ENCODE measurements around the gene MYF6. TPM values are rescaled to one million over a fixed set of nuclear protein-coding genes. Genes with fewer than 3 reads are reported as not detected.
A peak's percentile ranks its signal among the peaks of the same experiment; 100 is the strongest.

The MYF6 gene
- total RNA-seq, 1 experiment from 2014 or later: not detected

DNA sequence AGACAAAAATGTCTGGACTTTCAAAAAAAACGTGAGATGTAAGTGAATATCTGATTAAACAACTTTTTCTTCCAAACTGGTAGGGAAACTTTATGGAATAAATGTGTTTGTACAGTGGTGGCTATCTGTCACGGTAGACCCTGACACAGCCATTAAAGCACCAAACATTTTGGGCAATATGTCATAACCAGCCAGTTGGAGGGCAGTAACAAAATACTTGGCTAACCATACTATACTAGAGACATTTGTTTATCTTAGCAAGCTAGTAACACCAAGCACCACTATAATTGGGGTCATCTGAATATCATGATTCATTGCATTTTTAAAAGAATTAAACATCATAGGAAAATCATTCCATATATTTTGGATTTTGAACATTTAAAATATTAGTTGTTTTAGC lies 6.0 kb upstream of the MYF6 start:
- H3K27ac ChIP-seq: no peak overlapping the region
- H4K20me1 ChIP-seq (ENCODE audit: insufficient read depth): no peaks in the 10 kb centered on the region
- H3K4me3 ChIP-seq: no peak overlapping the region
- H3K4me1 ChIP-seq (replicated peaks; ENCODE audit: insufficient read depth): peaks cover 20% of the 10 kb centered on the region
- ChIA-PET CTCF (no interaction called here), POLR2A (ENCODE audit: unreplicated experiment) (no interaction called here)
- TF ChIP-seq EZH2 (IDR thresholded peaks at IDR 0.05; ENCODE audit: low read depth): no peak
- TF ChIP-seq, protein P1, sequence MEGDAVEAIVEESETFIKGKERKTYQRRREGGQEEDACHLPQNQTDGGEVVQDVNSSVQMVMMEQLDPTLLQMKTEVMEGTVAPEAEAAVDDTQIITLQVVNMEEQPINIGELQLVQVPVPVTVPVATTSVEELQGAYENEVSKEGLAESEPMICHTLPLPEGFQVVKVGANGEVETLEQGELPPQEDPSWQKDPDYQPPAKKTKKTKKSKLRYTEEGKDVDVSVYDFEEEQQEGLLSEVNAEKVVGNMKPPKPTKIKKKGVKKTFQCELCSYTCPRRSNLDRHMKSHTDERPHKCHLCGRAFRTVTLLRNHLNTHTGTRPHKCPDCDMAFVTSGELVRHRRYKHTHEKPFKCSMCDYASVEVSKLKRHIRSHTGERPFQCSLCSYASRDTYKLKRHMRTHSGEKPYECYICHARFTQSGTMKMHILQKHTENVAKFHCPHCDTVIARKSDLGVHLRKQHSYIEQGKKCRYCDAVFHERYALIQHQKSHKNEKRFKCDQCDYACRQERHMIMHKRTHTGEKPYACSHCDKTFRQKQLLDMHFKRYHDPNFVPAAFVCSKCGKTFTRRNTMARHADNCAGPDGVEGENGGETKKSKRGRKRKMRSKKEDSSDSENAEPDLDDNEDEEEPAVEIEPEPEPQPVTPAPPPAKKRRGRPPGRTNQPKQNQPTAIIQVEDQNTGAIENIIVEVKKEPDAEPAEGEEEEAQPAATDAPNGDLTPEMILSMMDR (conservative IDR thresholded peaks at IDR 0.05): no peak
- no peaks in the 10 kb centered on the region for H3K9me3 ChIP-seq (ENCODE audit: insufficient read depth, low read depth)
- H2AFZ ChIP-seq: no peak overlapping the region
- H3K9me2 ChIP-seq (ENCODE audit: insufficient read depth): no peaks in the 10 kb centered on the region
- no peaks in the 10 kb centered on the region for H3K27me3 ChIP-seq (ENCODE audit: insufficient read depth, low read depth)
- H3F3A ChIP-seq (ENCODE audit: insufficient read depth, low read depth): peaks cover 14% of the 10 kb centered on the region
- intact Hi-C loops (cut with micrococcal nuclease; ENCODE audit: unreplicated experiment): no loop called here
- BruUV-seq (replicated peaks): no TSS peak
- DNase-seq: no peak
- H3K4me2 ChIP-seq: no peak overlapping the region
- no peaks in the 10 kb centered on the region for H3K36me3 ChIP-seq (ENCODE audit: low read depth)
- no peaks in the 10 kb centered on the region for H3K79me2 ChIP-seq (ENCODE audit: low read depth)

DNA sequence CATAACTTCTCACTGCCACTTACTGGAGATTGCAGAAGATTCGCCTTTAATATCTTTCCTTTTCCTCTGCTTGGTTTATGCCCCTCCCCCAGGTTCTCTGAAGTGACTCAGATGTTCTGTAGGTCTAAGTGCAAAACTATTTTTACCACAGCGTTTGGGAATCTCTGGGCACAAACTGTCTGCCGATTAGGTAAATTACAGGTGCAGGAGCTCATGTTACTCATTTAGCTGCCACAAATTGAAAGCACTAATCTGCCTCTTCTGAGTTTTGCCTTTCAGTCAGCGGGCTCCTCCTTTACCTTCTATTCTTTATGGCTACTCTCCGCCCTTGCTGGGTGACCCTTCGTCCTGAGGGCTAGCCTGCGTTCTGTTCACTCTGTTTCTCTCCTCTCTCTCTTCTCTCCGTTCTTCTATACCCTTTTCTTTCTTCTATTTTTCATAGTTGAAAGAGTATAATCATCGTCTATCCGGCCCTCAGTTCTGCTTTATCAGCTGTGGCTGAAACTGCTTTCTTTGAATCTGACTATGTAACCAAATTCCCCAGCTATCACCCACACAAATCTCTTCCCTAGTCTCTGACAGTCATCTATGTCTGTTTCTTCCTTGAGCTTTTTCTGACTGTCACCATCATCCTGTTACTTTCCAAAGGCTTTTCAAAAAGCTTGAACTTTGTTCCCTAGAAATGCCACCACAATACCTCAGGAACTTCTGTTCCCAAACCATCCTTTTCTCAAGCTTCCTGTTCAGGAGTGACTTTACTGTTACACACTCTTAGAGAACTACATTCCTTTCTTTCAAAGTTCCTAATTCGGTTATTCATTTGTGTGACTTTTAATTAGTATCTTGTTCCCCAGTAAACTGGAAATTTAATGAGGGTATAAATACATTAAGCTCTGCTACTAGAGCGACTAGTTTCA lies 4.3 kb upstream of the MYF6 start:
- POLR2A ChIA-PET (ENCODE audit: unreplicated experiment): interaction anchor here (0.6 kb wide), 1 partner anchor 39 kb away, joined by 3 read pairs; no protein-coding TSS in a partner anchor
- intact Hi-C loops (cut with micrococcal nuclease; ENCODE audit: unreplicated experiment): no loop called here
- H3K4me1 ChIP-seq (replicated peaks; ENCODE audit: insufficient read depth): peaks cover 20% of the 10 kb centered on the region
- BruUV-seq (replicated peaks): TSS peak; percentile 91
- H3K4me3 ChIP-seq: peak overlapping the region; percentile 39; the same call in 1 of the 2 replicates
- DNase-seq: peak; percentile 38 to 75
- H3K4me2 ChIP-seq: peak overlapping the region; percentile 72
- CTCF ChIA-PET: interaction anchor here (0.6 kb wide), 1 partner anchor 24 kb away, joined by 3 read pairs; no protein-coding TSS in a partner anchor
- H2AFZ ChIP-seq: peak overlapping the region; percentile 80
- H3K36me3 ChIP-seq (ENCODE audit: low read depth): no peaks in the 10 kb centered on the region
- H3K9me3 ChIP-seq (ENCODE audit: insufficient read depth, low read depth): no peaks in the 10 kb centered on the region
- no peaks in the 10 kb centered on the region for H3K9me2 ChIP-seq (ENCODE audit: insufficient read depth)
- no peaks in the 10 kb centered on the region for H4K20me1 ChIP-seq (ENCODE audit: insufficient read depth)
- TF ChIP-seq EZH2 (IDR thresholded peaks at IDR 0.05; ENCODE audit: low read depth): no peak
- TF ChIP-seq, protein P1 (conservative IDR thresholded peaks at IDR 0.05): no peak
- H3K79me2 ChIP-seq (ENCODE audit: low read depth): no peaks in the 10 kb centered on the region
- peaks cover 14% of the 10 kb centered on the region for H3F3A ChIP-seq (ENCODE audit: insufficient read depth, low read depth)
- H3K27ac ChIP-seq: peak overlapping the region; percentile 72
- no peaks in the 10 kb centered on the region for H3K27me3 ChIP-seq (ENCODE audit: insufficient read depth, low read depth)

DNA sequence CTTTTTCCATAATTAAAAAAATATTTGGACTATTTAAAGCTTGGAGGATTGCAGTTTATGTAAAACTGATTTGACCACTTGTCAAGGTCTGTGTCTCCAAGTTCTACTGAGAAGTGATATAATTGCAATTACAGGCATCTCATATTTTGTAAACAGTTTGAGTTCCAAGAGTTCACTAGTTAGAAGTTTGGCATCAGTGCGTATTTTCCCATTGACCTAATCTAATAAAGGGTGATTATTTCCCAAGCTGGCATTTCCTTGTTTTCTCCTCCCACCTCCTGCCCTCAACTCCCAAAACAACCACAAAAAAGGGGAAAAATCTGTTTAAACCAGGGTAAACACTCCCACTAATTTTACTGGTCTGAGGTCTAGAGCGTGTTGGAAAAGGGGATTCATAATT lies 3.0 kb upstream of the MYF6 start:
- Histone ChIP-seq H3K27ac (no peak overlapping the region), H2AFZ (no peak overlapping the region), H3K4me2 (no peak overlapping the region), H3K27me3 (ENCODE audit: insufficient read depth, low read depth) (no peaks in the 10 kb centered on the region), H3K4me3 (no peak overlapping the region), H3K79me2 (ENCODE audit: low read depth) (no peaks in the 10 kb centered on the region), H3K9me3 (ENCODE audit: insufficient read depth, low read depth) (no peaks in the 10 kb centered on the region), H3K9me2 (ENCODE audit: insufficient read depth) (no peaks in the 10 kb centered on the region), H3F3A (ENCODE audit: insufficient read depth, low read depth) (peaks cover 14% of the 10 kb centered on the region), H3K36me3 (ENCODE audit: low read depth) (no peaks in the 10 kb centered on the region), H4K20me1 (ENCODE audit: insufficient read depth) (no peaks in the 10 kb centered on the region), H3K4me1 (replicated peaks; ENCODE audit: insufficient read depth) (peaks cover 20% of the 10 kb centered on the region)
- no peak for TF ChIP-seq EZH2 (IDR thresholded peaks at IDR 0.05; ENCODE audit: low read depth)
- TF ChIP-seq, protein P1 (conservative IDR thresholded peaks at IDR 0.05): no peak
- intact Hi-C loops (cut with micrococcal nuclease; ENCODE audit: unreplicated experiment): no loop called here
- ChIA-PET CTCF (no interaction called here), POLR2A (ENCODE audit: unreplicated experiment) (no interaction called here)
- no peak for DNase-seq
- BruUV-seq (replicated peaks): no TSS peak
